Mesendoderm (in vitro differentiated cells): ENCODE measurements around the gene TRIM7.

Experiments used
- DNase-seq: peaks from one replicate; pipeline ENCODE4 v3.0.0; 2013
- H2AK5ac ChIP-seq: 2 replicates; pipeline ENCODE4 v1.6.1; 2013; ENCODE audit warnings: low read length, inconsistent platforms
- H2BK120ac ChIP-seq: 2 replicates; pipeline ENCODE4 v1.6.1; 2013; ENCODE audit warnings: low read depth, mild to moderate bottlenecking, low read length, moderate library complexity, mixed read lengths
- H2BK15ac ChIP-seq: replicated peaks from 2 replicates; pipeline ENCODE4 v1.6.1; 2013; ENCODE audit warnings: low read depth, mild to moderate bottlenecking, moderate library complexity
- H2BK5ac ChIP-seq: 2 replicates; pipeline ENCODE4 v1.6.1; 2013; ENCODE audit warnings: low read length, inconsistent platforms
- H3K18ac ChIP-seq: 2 replicates; pipeline ENCODE4 v1.6.1; 2013; ENCODE audit warnings: mild to moderate bottlenecking, low read length, mixed read lengths
- H3K23ac ChIP-seq: one replicate; pipeline ENCODE4 v1.6.1; 2013; ENCODE audit warnings: low read length
- H3K27ac ChIP-seq: 2 replicates; pipeline ENCODE4 v1.5.1; 2013; ENCODE audit warnings: low read depth, mild to moderate bottlenecking, inconsistent platforms, low read length, moderate library complexity
- H3K27me3 ChIP-seq: 2 replicates; pipeline ENCODE4 v1.6.1; 2013; ENCODE audit warnings: low read length, control low read depth, mild to moderate bottlenecking, inconsistent platforms; ENCODE audit not compliant: insufficient read depth, poor library complexity
- H3K36me3 ChIP-seq: 2 replicates; pipeline ENCODE4 v1.6.1; 2013; ENCODE audit warnings: low read length, inconsistent platforms; ENCODE audit not compliant: control insufficient read depth, insufficient read depth
- H3K4ac ChIP-seq: one replicate; pipeline ENCODE4 v1.6.1; 2013; ENCODE audit warnings: low read depth, mild to moderate bottlenecking, low read length, moderate library complexity
- H3K4me1 ChIP-seq: 2 replicates; pipeline ENCODE4 v1.6.1; 2013; ENCODE audit warnings: low read depth, low read length, inconsistent platforms; ENCODE audit not compliant: control insufficient read depth
- H3K4me2 ChIP-seq: 2 replicates; pipeline ENCODE4 v1.6.1; 2013; ENCODE audit warnings: low read length
- H3K4me3 ChIP-seq: 2 replicates; pipeline ENCODE4 v1.5.1; 2013; ENCODE audit warnings: mild to moderate bottlenecking, low read length
- H3K56ac ChIP-seq: one replicate; pipeline ENCODE4 v1.6.1; 2013; ENCODE audit warnings: low read length
- H3K79me1 ChIP-seq: 2 replicates; pipeline ENCODE4 v1.6.1; 2013; ENCODE audit warnings: low read length, inconsistent platforms
- H3K79me2 ChIP-seq: 2 replicates; pipeline ENCODE4 v1.6.1; 2013; ENCODE audit warnings: mild to moderate bottlenecking, low read length; ENCODE audit not compliant: control insufficient read depth, insufficient read depth
- H3K9ac ChIP-seq: 2 replicates; pipeline ENCODE4 v1.6.1; 2013; ENCODE audit warnings: low read length, inconsistent platforms
- H4K5ac ChIP-seq: one replicate; pipeline ENCODE4 v1.6.1; 2013; ENCODE audit warnings: low read length
- H4K8ac ChIP-seq: one replicate; pipeline ENCODE4 v1.6.1; 2013; ENCODE audit warnings: low read depth, mild to moderate bottlenecking, control low read depth, low read length, moderate library complexity
- WGBS: extraction: QIAGEN DNeasy Blood & Tissue Kit; methylation state at CpG from one replicate; pipeline ENCODE4 v1.1.7; 2013; ENCODE audit warnings: low lambda C conversion rate, missing lambda C conversion rate; ENCODE audit not compliant: insufficient coverage; ENCODE audit errors: extremely low coverage; 5-methylcytosine and 5-hydroxymethylcytosine counted together

The TRIM7 gene

GRCh38 chr5:181187500-181188213 is 17.3 kb downstream of the TRIM7 start:
- peak overlapping the region; percentile 47 for H3K56ac ChIP-seq
- peak overlapping the region; percentile 83 for H3K4me2 ChIP-seq
- H3K4me1 ChIP-seq, result no peaks in the 10 kb centered on the region
- H2AK5ac ChIP-seq, result no peak overlapping the region
- no peak overlapping the region for H2BK120ac ChIP-seq
- H3K4me3 ChIP-seq, result peak overlapping the region; percentile 61
- H3K79me1 ChIP-seq, result no peaks in the 10 kb centered on the region
- H3K36me3 ChIP-seq, result no peaks in the 10 kb centered on the region
- H2BK15ac ChIP-seq, result no peak overlapping the region
- WGBS, result no CpG with 5 or more reads among the region's 37 CpGs
- no peak overlapping the region for H3K23ac ChIP-seq
- no peak overlapping the region for H3K27ac ChIP-seq
- H3K79me2 ChIP-seq, result no peaks in the 10 kb centered on the region
- no peak overlapping the region for H2BK5ac ChIP-seq
- H3K9ac ChIP-seq, result peak overlapping the region; percentile 33
- H3K18ac ChIP-seq, result no peak overlapping the region
- no peak overlapping the region for H3K4ac ChIP-seq
- H4K5ac ChIP-seq, result no peak overlapping the region
- peak; percentile 89 for DNase-seq
- H4K8ac ChIP-seq, result no peak overlapping the region
- H3K27me3 ChIP-seq, result peaks cover 13% of the 10 kb centered on the region

- Histone ChIP-seq H4K8ac (no peak overlapping the region), H3K79me1 (no peaks in the 10 kb centered on the region), H2AK5ac (no peak overlapping the region), H3K27ac (no peak overlapping the region), H2BK120ac (no peak overlapping the region), H3K36me3 (no peaks in the 10 kb centered on the region), H3K79me2 (no peaks in the 10 kb centered on the region), H3K4me1 (no peaks in the 10 kb centered on the region), H3K27me3 (peaks cover 13% of the 10 kb centered on the region), H3K18ac (no peak overlapping the region), H2BK5ac (no peak overlapping the region), H3K9ac (peak overlapping the region; percentile 33), H3K56ac (peak overlapping the region; percentile 47), H2BK15ac (no peak overlapping the region), H4K5ac (no peak overlapping the region), H3K4me3 (peak overlapping the region; percentile 2), H3K4me2 (peak overlapping the region; percentile 7), H3K4ac (no peak overlapping the region), H3K23ac (no peak overlapping the region)
- WGBS, result no CpG with 5 or more reads among the region's 8 CpGs
- DNase-seq, result no peak
These were observed 18.0 kb downstream of the TRIM7 start for GRCh38 chr5:181186986-181187499.

DNA sequence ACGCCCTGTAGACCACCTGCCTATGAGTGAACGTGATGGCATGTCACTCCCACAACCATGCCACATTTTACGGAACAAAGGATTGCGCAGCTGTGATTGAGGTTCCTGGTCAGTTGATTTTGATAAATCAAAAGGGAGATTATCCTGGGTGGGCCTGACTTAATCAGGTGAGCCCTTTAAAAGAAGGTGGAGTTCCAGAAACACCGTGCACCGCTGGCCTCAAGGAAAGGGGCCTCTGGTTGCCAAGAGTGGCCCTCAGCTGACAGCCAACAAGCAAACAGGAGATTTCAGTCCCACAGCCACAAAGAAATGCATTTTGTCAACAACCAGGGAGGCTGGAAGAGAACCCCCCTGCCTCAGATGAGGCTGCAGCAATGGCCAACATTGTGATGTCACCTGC is 19.0 kb downstream of the TRIM7 start:
- Histone ChIP-seq H3K23ac (no peak overlapping the region), H3K56ac (no peak overlapping the region), H3K4me2 (no peak overlapping the region), H3K27ac (no peak overlapping the region), H2AK5ac (no peak overlapping the region), H3K4me1 (no peaks in the 10 kb centered on the region), H3K36me3 (no peaks in the 10 kb centered on the region), H3K79me2 (no peaks in the 10 kb centered on the region), H4K5ac (no peak overlapping the region), H3K79me1 (no peaks in the 10 kb centered on the region), H3K9ac (no peak overlapping the region), H2BK120ac (no peak overlapping the region), H3K4ac (no peak overlapping the region), H4K8ac (no peak overlapping the region), H3K4me3 (no peak overlapping the region), H3K27me3 (peaks cover 13% of the 10 kb centered on the region), H2BK5ac (no peak overlapping the region), H3K18ac (no peak overlapping the region), H2BK15ac (no peak overlapping the region)
- no peak for DNase-seq
- no CpG with 5 or more reads among the region's 6 CpGs for WGBS

DNA sequence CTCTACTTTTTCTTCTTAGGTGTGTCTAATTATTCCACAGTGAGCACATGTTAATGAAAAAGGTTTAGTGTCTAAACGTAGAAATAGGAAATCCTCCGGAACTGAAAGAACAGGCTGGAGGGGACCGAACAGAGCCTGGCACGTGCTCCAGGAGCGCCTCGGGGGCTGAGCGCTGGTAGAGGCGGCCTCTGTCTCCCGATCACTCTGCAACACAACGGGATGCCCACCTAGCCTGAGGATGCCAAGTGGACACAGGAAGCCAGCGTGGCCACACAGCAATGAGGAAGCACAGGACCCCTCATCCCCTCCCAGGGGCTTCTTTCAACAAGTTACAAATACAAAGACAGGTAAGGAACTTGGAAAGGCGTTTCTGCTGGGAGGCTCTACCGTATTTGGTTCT is 19.4 kb downstream of the TRIM7 start:
- Histone ChIP-seq H3K36me3 (no peaks in the 10 kb centered on the region), H3K56ac (no peak overlapping the region), H3K18ac (no peak overlapping the region), H4K8ac (no peak overlapping the region), H2BK120ac (no peak overlapping the region), H3K23ac (no peak overlapping the region), H3K27ac (no peak overlapping the region), H3K79me1 (no peaks in the 10 kb centered on the region), H3K79me2 (no peaks in the 10 kb centered on the region), H3K9ac (no peak overlapping the region), H3K4me2 (no peak overlapping the region), H2BK15ac (no peak overlapping the region), H3K4me3 (no peak overlapping the region), H3K4ac (no peak overlapping the region), H2BK5ac (no peak overlapping the region), H3K4me1 (no peaks in the 10 kb centered on the region), H2AK5ac (no peak overlapping the region), H4K5ac (no peak overlapping the region), H3K27me3 (peaks cover 12% of the 10 kb centered on the region)
- DNase-seq, result no peak
- no CpG with 5 or more reads among the region's 13 CpGs for WGBS

DNA sequence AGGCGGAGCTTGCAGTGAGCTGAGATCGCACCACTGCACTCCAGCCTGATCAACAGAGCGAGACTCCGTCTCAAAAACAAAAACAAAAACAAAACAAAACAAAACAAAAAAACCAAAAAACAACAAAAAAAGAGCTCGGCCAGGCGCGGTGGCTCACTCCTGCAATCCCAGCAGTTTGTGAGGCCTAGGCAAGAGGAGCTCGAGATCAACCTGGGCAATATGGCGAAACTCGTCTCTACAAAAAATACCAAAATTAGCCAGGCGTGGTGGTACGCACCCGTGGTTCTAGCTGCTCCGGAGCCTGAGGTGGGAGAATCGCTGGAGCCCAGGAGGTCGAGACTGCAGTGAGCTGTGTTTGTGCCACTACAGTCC is 20.2 kb downstream of the TRIM7 start:
- Histone ChIP-seq H3K4me1 (no peaks in the 10 kb centered on the region), H3K18ac (no peak overlapping the region), H3K56ac (peak overlapping the region; percentile 10), H2BK120ac (no peak overlapping the region), H4K8ac (no peak overlapping the region), H3K4me3 (no peak overlapping the region), H3K36me3 (no peaks in the 10 kb centered on the region), H3K4ac (no peak overlapping the region), H3K9ac (no peak overlapping the region), H3K4me2 (no peak overlapping the region), H3K79me2 (no peaks in the 10 kb centered on the region), H2BK5ac (no peak overlapping the region), H3K79me1 (no peaks in the 10 kb centered on the region), H3K23ac (no peak overlapping the region), H3K27me3 (peaks cover 5% of the 10 kb centered on the region), H2AK5ac (no peak overlapping the region), H4K5ac (no peak overlapping the region), H3K27ac (no peak overlapping the region), H2BK15ac (no peak overlapping the region)
- no CpG with 5 or more reads among the region's 16 CpGs for WGBS
- no peak for DNase-seq

DNA sequence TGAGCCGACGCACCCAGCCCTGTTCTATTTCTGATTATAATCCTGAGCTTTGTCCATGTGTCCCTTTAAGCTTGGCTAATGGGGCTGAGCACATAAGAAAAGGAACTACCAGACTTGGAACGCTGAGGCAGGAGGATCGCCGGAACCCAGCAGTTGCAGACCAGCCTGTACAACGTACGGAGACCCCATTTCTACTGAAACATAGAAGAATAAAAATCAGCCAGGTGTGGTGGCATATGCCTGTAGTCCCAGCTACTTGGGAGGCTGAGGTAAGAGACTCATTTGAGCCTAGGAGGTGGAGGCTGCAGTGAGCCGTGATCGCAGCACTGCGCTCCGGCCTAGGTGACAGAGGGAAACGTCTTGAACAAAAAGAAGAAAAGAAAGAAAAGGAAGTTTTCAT is 22.3 kb downstream of the TRIM7 start:
- no peak overlapping the region for H3K23ac ChIP-seq
- H2BK120ac ChIP-seq, result no peak overlapping the region

More for the DNA sequence above, 22.3 kb downstream of the TRIM7 start:
- Histone ChIP-seq H3K27me3 (no peaks in the 10 kb centered on the region), H3K79me2 (no peaks in the 10 kb centered on the region), H3K18ac (no peak overlapping the region), H4K5ac (no peak overlapping the region), H3K56ac (no peak overlapping the region), H3K36me3 (no peaks in the 10 kb centered on the region), H2BK15ac (no peak overlapping the region), H3K4me2 (no peak overlapping the region), H3K27ac (no peak overlapping the region), H3K9ac (no peak overlapping the region), H2AK5ac (no peak overlapping the region), H3K4me3 (no peak overlapping the region), H3K79me1 (no peaks in the 10 kb centered on the region), H4K8ac (no peak overlapping the region), H2BK5ac (no peak overlapping the region), H3K4ac (no peak overlapping the region), H3K4me1 (no peaks in the 10 kb centered on the region)
- WGBS, result no CpG with 5 or more reads among the region's 12 CpGs
- no peak for DNase-seq
